ENCODE results near the gene ARFGAP3. TPM values are rescaled to one million over a fixed set of nuclear protein-coding genes. Genes with fewer than 3 reads are reported as not detected.

The ARFGAP3 gene
- total and polyA plus RNA-seq, 2 experiments from 2014 or later, result 53.7 to 89.5 TPM

- peaks cover 3% of the 10 kb centered on the region for H3K4me1 ChIP-seq (ENCODE audit: insufficient read depth)
- H3K9me2 ChIP-seq (replicated peaks; ENCODE audit: insufficient read depth), result no peaks in the 10 kb centered on the region
- WGBS (ENCODE audit: low lambda C conversion rate, missing lambda C conversion rate), result 45% methylated on average over 4 of the region's 4 CpGs
- no peaks in the 10 kb centered on the region for H3K27me3 ChIP-seq
- H4K20me1 ChIP-seq (ENCODE audit: insufficient read depth, poor library complexity, severe bottlenecking), result peaks cover 36% of the 10 kb centered on the region
- H3K27ac ChIP-seq, result peak overlapping the region; percentile 79
- DNase-seq (ENCODE audit: low spot score), result no peak
- H3K79me2 ChIP-seq, result peaks cover 62% of the 10 kb centered on the region
- no peaks in the 10 kb centered on the region for H3K9me3 ChIP-seq (ENCODE audit: low read depth)
- H3K4me3 ChIP-seq, result no peak overlapping the region
- H3K4me2 ChIP-seq, result peak overlapping the region; percentile 27
- H2AFZ ChIP-seq, result no peak overlapping the region
- H3K36me3 ChIP-seq (replicated peaks; ENCODE audit: insufficient read depth, low read depth), result no peaks in the 10 kb centered on the region
- TF ChIP-seq, protein P1, sequence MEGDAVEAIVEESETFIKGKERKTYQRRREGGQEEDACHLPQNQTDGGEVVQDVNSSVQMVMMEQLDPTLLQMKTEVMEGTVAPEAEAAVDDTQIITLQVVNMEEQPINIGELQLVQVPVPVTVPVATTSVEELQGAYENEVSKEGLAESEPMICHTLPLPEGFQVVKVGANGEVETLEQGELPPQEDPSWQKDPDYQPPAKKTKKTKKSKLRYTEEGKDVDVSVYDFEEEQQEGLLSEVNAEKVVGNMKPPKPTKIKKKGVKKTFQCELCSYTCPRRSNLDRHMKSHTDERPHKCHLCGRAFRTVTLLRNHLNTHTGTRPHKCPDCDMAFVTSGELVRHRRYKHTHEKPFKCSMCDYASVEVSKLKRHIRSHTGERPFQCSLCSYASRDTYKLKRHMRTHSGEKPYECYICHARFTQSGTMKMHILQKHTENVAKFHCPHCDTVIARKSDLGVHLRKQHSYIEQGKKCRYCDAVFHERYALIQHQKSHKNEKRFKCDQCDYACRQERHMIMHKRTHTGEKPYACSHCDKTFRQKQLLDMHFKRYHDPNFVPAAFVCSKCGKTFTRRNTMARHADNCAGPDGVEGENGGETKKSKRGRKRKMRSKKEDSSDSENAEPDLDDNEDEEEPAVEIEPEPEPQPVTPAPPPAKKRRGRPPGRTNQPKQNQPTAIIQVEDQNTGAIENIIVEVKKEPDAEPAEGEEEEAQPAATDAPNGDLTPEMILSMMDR (IDR thresholded peaks at IDR 0.05; ENCODE audit: poor library complexity), result no peak
- TF ChIP-seq EZH2 (IDR thresholded peaks at IDR 0.05; ENCODE audit: borderline replicate concordance) (no peak), EZH2phosphoT487 (IDR thresholded peaks at IDR 0.05; ENCODE audit: low read depth, severe bottlenecking, unreplicated experiment) (no peak)
Measured at GRCh38 chr22:42844756-42845155, 12.3 kb downstream of the ARFGAP3 start.

DNA sequence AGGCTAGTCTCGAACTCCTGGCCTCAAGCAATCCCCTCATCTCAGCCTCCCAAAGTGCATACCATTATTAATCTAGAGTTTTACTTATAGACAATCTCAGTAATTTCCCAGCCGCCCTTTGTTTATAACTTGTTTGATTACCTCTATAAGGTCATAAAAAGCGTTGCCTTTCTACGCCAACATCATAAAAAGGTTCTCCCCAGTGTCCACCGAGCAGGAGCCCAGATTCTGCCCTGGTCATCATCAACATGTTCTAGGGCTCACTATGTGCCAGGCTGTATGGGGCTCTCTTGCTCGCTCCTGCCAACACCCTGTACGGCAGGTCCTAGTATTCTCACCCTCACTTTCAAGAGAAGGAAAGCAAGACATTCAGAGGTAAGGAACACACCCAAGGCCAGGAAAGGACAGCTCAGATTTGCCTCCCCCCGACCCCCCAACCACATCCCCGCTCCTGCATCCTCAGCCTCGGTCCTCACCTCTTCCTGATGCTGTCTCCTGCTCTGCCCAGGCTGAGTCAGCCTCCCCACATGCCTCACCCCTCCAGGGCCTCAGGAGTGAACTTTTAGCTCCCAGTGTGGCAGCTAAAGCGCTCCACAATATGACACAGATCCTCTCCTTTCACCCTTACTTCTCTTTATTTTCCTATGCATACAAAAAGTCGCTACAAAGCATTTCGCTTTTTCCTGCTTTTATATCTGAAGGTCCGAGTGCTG, 14.3 kb downstream of the ARFGAP3 start:
- WGBS (ENCODE audit: low lambda C conversion rate, missing lambda C conversion rate), result 89% methylated on average over 14 of the region's 14 CpGs
- no peak overlapping the region for H3K4me2 ChIP-seq
- H3K9me3 ChIP-seq (ENCODE audit: low read depth), result no peaks in the 10 kb centered on the region
- no peaks in the 10 kb centered on the region for H3K27me3 ChIP-seq
- no peak overlapping the region for H3K27ac ChIP-seq
- no peak overlapping the region for H3K4me3 ChIP-seq
- no peak overlapping the region for H2AFZ ChIP-seq
- TF ChIP-seq, protein P1 (IDR thresholded peaks at IDR 0.05; ENCODE audit: poor library complexity), result no peak
- TF ChIP-seq EZH2 (IDR thresholded peaks at IDR 0.05; ENCODE audit: borderline replicate concordance) (no peak), EZH2phosphoT487 (IDR thresholded peaks at IDR 0.05; ENCODE audit: low read depth, severe bottlenecking, unreplicated experiment) (no peak)
- no peaks in the 10 kb centered on the region for H3K4me1 ChIP-seq (ENCODE audit: insufficient read depth)
- no peaks in the 10 kb centered on the region for H3K9me2 ChIP-seq (replicated peaks; ENCODE audit: insufficient read depth)
- H3K79me2 ChIP-seq, result peaks cover 44% of the 10 kb centered on the region
- H4K20me1 ChIP-seq (ENCODE audit: insufficient read depth, poor library complexity, severe bottlenecking), result peaks cover 22% of the 10 kb centered on the region
- H3K36me3 ChIP-seq (replicated peaks; ENCODE audit: insufficient read depth, low read depth), result no peaks in the 10 kb centered on the region
- DNase-seq (ENCODE audit: low spot score), result no peak

DNA sequence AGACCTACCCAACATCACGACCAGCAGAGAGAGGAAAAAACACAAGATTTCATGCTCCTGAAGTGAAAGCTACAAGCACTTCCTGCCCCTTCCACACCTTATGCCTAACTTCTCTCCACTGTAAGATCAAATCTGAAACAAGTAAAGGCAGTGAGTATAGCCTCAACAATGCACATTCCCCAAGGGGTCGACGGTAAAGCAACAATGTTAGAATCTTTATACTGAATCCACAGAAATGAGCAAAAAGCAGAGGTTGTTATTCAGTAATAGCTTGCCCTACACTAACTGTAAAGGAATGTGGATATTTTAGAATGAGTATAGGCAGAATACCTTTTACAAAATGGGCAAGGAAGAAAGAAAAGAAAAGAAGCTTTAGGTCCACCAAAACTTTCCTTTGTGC, 15.6 kb downstream of the ARFGAP3 start:
- H3K4me2 ChIP-seq, result no peak overlapping the region
- H3K79me2 ChIP-seq, result peaks cover 41% of the 10 kb centered on the region
- WGBS (ENCODE audit: low lambda C conversion rate, missing lambda C conversion rate), result 82% methylated on average over 3 of the region's 3 CpGs

More for the DNA sequence above, 15.6 kb downstream of the ARFGAP3 start:
- H3K27ac ChIP-seq, result no peak overlapping the region
- H3K36me3 ChIP-seq (replicated peaks; ENCODE audit: insufficient read depth, low read depth), result no peaks in the 10 kb centered on the region
- H2AFZ ChIP-seq, result no peak overlapping the region
- no peak overlapping the region for H3K4me3 ChIP-seq
- peaks cover 28% of the 10 kb centered on the region for H4K20me1 ChIP-seq (ENCODE audit: insufficient read depth, poor library complexity, severe bottlenecking)
- TF ChIP-seq EZH2phosphoT487 (IDR thresholded peaks at IDR 0.05; ENCODE audit: low read depth, severe bottlenecking, unreplicated experiment) (no peak), EZH2 (IDR thresholded peaks at IDR 0.05; ENCODE audit: borderline replicate concordance) (no peak)
- TF ChIP-seq, protein P1 (IDR thresholded peaks at IDR 0.05; ENCODE audit: poor library complexity), result no peak
- no peaks in the 10 kb centered on the region for H3K9me2 ChIP-seq (replicated peaks; ENCODE audit: insufficient read depth)
- H3K9me3 ChIP-seq (ENCODE audit: low read depth), result no peaks in the 10 kb centered on the region
- no peaks in the 10 kb centered on the region for H3K27me3 ChIP-seq
- DNase-seq (ENCODE audit: low spot score), result no peak
- no peaks in the 10 kb centered on the region for H3K4me1 ChIP-seq (ENCODE audit: insufficient read depth)
